GM23338 (cell line): Measurements from ENCODE around the gene ECSCR.

Experiments
- CTCF ChIP-seq, 2 experiments: fragments of 200-600 bp in 1 of 2; sonication (generic) in 1 of 2; conservative IDR thresholded peaks; 2 replicates each; pipeline versions ENCODE4 v1.5.1 to v1.6.1; 2016 to 2017; ENCODE audit warnings: antibody characterized with exemption in 2 of 2, low read depth in 2 of 2, mild to moderate bottlenecking in 2 of 2, moderate library complexity in 1 of 2
- EZH2 ChIP-seq: fragments of 200-600 bp; sonication (generic); IDR thresholded peaks from one replicate; pipeline ENCODE4 v1.8.0; 2017; ENCODE audit warnings: antibody characterized with exemption, mild to moderate bottlenecking, low read depth; ENCODE audit not compliant: unreplicated experiment
- POLR2AphosphoS5 ChIP-seq: IDR thresholded peaks from 2 replicates; pipeline ENCODE4 v1.6.1; 2016; ENCODE audit warnings: antibody characterized with exemption, low read depth
- REST ChIP-seq: IDR thresholded peaks from one replicate; pipeline ENCODE4 v1.6.1; 2018; ENCODE audit warnings: antibody characterized with exemption; ENCODE audit not compliant: unreplicated experiment

- TF ChIP-seq CTCF (conservative IDR thresholded peaks at IDR 0.05; ENCODE audit: low read depth in 2 of 2) (peak in 1 of 2 experiments; percentile 47; a peak in 2 of 4 replicates), EZH2 (no peak), POLR2AphosphoS5 (no peak), REST (no peak)
Measured at GRCh38 chr5:139468421-139468931, 5.9 kb upstream of the ECSCR start.
